HUES48 (cell line): ENCODE data around the gene TSPOAP1.

Source experiments
- H3K27ac ChIP-seq: one replicate; pipeline ENCODE4 v1.7.0; 2013; ENCODE audit warnings: low read depth, low read length, inconsistent platforms
- H3K27me3 ChIP-seq: 2 replicates; pipeline ENCODE4 v1.6.1; 2013; ENCODE audit warnings: mild to moderate bottlenecking, low read length; ENCODE audit not compliant: control insufficient read depth, insufficient read depth
- H3K36me3 ChIP-seq: 2 replicates; pipeline ENCODE4 v1.6.1; 2013; ENCODE audit warnings: low read length; ENCODE audit not compliant: control insufficient read depth, insufficient read depth
- H3K4me1 ChIP-seq: 2 replicates; pipeline ENCODE4 v1.6.1; 2013; ENCODE audit warnings: mild to moderate bottlenecking, low read length; ENCODE audit not compliant: control insufficient read depth, insufficient read depth
- H3K4me3 ChIP-seq: 2 replicates; pipeline ENCODE4 v1.5.1; 2013; ENCODE audit warnings: mild to moderate bottlenecking, low read depth, low read length
- H3K9ac ChIP-seq: 2 replicates; pipeline ENCODE4 v1.6.1; 2013; ENCODE audit warnings: mild to moderate bottlenecking, low read depth, low read length, moderate library complexity
- H3K9me3 ChIP-seq: 2 replicates; pipeline ENCODE4 v1.6.1; 2013; ENCODE audit warnings: low read length; ENCODE audit not compliant: control insufficient read depth, insufficient read depth

TSPOAP1 gene

DNA sequence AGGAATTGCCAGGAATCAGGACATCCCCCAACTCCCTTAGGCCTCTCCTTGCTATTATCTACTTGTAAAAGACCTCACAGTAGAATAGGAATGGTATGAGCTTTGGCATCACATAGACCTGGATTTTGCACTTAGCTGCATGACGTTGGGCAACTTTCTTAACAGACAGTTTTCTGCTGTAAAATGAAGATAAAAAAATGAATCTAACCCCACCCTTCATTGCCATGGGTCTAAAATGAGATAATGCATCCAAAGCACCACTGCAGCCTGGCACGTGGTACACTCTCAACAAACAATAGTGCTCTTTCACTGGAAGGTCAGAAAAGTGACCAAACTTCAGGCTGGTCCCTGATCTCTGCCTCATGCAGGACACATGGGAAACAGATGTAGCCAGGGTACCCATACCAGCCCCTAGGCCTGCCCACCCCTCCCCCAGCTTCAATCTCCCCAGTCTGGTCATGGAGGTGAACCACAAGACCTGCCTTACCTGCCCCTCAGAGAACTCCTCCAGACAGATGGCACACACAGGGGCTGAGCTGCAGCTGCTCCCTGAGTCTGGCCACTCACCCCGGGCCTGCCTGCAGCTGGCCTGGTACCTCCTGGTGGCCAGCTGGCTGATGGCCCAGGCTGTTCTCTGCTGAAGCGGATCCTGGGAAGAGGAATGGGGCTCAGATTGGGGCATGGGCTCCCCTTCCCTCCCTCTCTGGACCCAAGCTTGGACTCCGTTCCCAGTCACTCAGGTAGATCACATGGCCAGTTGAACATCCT, 31.9 kb upstream of the TSPOAP1 start:
- no peaks in the 10 kb centered on the region for H3K36me3 ChIP-seq
- no peak overlapping the region for H3K9ac ChIP-seq
- H3K27ac ChIP-seq: no peak overlapping the region
- no peaks in the 10 kb centered on the region for H3K9me3 ChIP-seq
- no peaks in the 10 kb centered on the region for H3K27me3 ChIP-seq
- no peaks in the 10 kb centered on the region; the same call in 1 of the 2 replicates for H3K4me1 ChIP-seq
- H3K4me3 ChIP-seq: no peak overlapping the region

- no peak overlapping the region for H3K9ac ChIP-seq
- no peak overlapping the region for H3K27ac ChIP-seq
- no peaks in the 10 kb centered on the region for H3K36me3 ChIP-seq
- no peaks in the 10 kb centered on the region for H3K9me3 ChIP-seq
- no peaks in the 10 kb centered on the region; the same call in 1 of the 2 replicates for H3K27me3 ChIP-seq
- H3K4me1 ChIP-seq: peaks cover under 1% of the 10 kb centered on the region; the same call in 1 of the 2 replicates
- H3K4me3 ChIP-seq: no peak overlapping the region
Measured at GRCh38 chr17:58358408-58359172, 30.0 kb upstream of the TSPOAP1 start.

DNA sequence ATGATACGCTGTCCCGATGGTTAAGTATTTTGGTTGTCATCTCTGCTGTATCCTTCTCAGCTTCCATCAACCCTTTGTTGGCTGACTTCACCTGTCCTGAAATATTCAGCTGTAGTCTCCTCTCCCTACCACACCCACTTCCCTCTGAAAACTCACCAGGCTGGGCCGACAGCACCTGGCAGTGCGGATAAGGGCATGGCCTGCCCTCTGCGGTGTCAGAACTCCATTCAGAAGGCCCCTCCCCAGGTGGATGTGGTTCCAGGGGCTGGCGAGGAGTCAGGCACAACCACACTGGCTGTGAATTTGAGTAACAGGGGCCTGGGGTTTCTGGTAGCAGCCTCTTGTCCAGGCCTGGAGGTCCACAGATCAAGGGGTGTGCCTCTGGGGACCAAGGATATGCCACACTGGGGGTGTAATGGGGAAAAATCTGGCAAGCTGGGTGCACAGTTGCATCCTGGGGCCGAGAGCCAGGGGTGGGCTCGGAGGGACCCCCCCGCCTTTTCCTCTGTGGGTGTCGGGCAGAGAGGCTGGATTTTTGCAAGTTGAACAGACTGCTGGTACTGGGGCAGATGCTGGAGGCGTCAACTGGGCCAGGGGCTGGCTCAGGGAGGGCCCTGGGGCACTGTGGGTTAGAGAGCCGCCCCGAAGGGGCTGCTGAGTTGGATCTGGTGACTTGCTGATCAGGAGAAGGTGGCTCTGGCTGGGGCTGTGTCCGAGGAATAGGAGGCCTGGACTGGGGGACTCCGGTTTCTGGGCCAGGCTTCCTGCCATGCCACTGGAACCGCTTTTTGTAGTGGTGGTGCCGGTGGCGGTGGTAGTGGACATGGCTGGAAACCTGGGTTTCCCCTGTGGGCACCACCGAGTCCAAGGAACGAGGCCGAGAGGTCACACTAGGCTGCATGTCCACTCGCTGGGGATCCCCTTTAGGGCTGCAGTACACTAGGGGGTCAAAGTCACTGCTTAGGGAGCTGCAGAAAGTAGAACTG, 29.0 kb upstream of the TSPOAP1 start:
- Histone ChIP-seq H3K27me3 (no peaks in the 10 kb centered on the region; the same call in 1 of the 2 replicates), H3K36me3 (no peaks in the 10 kb centered on the region), H3K9me3 (no peaks in the 10 kb centered on the region), H3K27ac (no peak overlapping the region), H3K4me1 (peaks cover 7% of the 10 kb centered on the region), H3K4me3 (no peak overlapping the region), H3K9ac (no peak overlapping the region)

DNA sequence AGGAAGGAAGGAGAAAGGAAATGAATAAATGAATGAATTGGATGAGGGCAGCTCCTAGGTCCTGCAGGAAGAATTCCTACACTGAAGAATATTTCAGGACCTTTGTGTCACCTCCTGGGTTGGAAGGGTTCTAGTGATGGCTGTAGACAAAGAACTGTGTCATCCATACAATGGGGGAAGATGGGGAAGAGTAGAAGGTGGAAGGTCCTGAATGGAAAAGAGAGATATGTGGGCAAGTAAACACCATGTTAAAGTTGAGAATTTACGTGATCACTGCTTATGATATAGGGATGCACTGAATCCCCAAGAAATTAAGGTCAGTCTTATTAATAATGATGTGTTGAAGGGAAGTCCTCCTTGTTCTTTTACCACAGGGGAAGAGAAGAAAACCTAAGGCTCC, 27.6 kb upstream of the TSPOAP1 start:
- no peak overlapping the region for H3K9ac ChIP-seq
- H3K4me3 ChIP-seq: no peak overlapping the region
- no peak overlapping the region for H3K27ac ChIP-seq
- H3K36me3 ChIP-seq: no peaks in the 10 kb centered on the region
- H3K4me1 ChIP-seq: peaks cover 7% of the 10 kb centered on the region
- H3K9me3 ChIP-seq: no peaks in the 10 kb centered on the region
- no peaks in the 10 kb centered on the region; the same call in 1 of the 2 replicates for H3K27me3 ChIP-seq

DNA sequence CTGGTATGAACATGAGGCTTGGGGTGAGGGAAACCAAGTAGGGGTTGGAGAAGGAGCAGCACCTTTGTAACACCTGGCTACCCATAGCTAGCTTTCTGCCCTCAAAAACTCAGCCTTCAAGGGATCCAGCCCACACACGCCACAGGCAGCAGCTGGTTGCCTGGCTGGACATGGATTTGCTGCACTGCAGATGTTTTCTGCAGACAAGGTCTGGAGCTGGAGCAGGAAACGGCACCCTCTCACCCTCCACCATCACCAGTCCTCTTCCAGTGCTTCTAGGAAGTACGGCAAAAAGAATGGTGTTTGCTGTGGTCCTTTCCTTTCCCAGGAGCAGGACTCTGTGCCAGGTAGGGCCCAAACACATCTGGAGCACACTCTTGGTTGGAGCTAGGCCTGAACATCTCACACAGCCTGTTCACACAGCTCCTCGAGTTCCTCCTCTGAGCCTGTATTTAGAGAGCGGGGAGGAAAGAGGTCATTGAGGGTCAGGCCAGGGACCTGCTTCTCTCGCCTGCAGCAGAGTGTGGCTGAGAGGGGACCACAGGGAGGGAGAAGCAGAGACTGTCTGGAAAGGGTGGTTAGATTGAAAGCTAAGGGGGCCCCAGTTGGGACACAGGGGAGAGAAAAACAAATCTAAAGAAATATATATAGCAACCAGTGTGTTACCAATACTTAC, 26.1 kb upstream of the TSPOAP1 start:
- no peak overlapping the region for H3K27ac ChIP-seq
- peaks cover 7% of the 10 kb centered on the region for H3K4me1 ChIP-seq
- H3K9me3 ChIP-seq: no peaks in the 10 kb centered on the region
- H3K4me3 ChIP-seq: no peak overlapping the region
- no peaks in the 10 kb centered on the region; the same call in 1 of the 2 replicates for H3K27me3 ChIP-seq
- H3K9ac ChIP-seq: no peak overlapping the region
- peaks cover 6% of the 10 kb centered on the region for H3K36me3 ChIP-seq

DNA sequence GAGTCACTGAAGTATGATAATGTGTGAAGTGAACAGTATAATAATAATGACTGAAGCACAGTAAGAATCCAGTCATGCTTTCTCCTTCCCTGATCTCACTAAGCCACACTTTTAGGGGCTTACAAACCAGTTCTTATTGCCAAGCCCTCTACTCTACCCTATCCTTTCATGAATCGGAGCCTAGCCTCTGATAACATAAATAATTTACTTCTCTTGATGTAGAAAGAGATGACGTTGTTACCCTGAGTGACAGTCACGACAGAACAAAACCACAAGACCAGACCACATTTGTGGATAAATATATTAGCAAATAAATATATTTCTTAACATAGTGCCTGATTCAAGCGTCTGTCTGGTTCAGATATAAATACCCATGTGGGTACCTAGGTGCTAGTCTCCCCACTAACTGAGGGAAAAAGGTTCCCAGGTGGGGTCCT, 24.8 kb upstream of the TSPOAP1 start:
- Histone ChIP-seq H3K36me3 (peaks cover 18% of the 10 kb centered on the region), H3K9ac (no peak overlapping the region), H3K4me3 (peak overlapping the region; percentile 84), H3K27ac (peak overlapping the region; percentile 86), H3K27me3 (no peaks in the 10 kb centered on the region; the same call in 1 of the 2 replicates), H3K9me3 (no peaks in the 10 kb centered on the region), H3K4me1 (peaks cover 7% of the 10 kb centered on the region)

DNA sequence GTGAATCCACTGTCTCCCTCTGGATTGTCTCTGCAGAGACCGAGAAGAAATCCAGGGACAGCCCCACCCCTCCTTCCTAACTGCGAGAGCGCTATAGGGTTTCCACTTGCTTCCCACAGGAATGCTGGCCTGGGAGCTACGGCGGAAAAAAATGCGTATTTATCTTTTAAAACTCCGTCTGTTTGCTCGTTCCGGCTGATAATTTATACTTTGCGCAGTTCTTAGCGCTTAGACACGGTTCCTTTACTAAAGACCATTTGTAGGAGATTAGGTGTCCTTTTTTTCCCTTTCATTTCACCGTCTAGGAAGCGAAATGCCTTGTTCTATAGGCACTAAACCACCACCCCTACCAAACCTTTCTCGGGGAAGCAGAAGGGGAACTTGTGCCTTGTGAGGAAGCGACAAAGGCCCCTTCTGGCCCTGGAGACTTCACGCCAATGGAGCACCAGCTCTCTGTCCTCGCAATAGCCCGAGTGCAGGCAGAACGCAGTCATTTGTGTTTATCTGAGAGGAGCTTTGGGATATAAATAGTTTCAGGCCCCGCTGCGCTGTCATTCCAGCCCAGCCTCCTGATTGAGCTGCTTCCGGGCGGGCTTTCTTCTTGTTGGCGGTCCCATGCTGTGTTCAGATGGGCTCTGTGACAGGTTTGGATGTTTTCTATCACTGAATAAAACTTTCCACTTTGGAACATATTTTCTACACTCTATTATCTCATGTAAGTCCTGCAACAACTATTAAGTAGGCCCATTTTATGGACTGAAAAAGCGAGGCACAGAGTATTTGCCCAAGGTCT, 24.2 kb upstream of the TSPOAP1 start:
- H3K27ac ChIP-seq: peak overlapping the region; percentile 86
- peaks cover 7% of the 10 kb centered on the region for H3K4me1 ChIP-seq
- peak overlapping the region; percentile 66 for H3K9ac ChIP-seq
- peak overlapping the region; percentile 84 for H3K4me3 ChIP-seq
- H3K9me3 ChIP-seq: no peaks in the 10 kb centered on the region
- H3K36me3 ChIP-seq: peaks cover 25% of the 10 kb centered on the region
- H3K27me3 ChIP-seq: no peaks in the 10 kb centered on the region; the same call in 1 of the 2 replicates

DNA sequence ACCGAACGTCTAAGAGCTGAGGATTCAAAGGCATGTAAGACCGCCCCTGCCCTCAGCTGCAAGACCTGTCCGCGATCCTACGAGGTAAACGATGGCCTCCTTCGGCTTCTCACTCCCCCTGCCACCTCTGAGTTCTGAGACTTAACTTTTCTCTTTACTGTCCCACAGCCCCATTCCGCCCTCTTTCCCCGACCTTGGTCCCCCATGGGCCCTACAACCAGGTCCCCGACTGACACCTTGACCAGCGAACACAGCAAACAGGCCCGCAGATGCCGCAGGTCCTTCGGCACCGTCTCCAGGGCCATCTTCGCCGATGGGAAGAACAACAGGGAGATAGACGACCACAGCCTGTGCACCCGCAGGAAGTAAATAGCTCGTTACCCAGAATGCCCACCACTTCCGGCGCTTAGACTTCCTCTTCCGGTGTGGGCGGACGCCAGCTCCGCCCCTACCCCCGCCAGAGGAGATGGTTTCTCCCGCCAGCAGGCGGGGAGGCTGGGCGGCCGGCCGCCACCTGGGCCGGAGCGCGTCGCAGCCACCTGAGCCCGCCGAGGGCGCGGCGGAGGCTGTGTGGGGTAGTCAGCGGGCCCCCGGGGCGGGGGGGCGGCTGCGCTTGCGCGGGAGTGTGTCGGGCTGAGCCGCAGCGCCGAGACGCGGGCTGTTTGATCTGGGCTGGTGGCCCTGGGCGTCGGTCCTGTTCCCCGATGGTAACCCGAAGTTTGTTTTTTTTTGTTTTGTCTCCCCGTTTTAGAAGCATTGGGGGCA, 23.4 kb upstream of the TSPOAP1 start, which contains the start of gene SUPT4H1:
TSS of gene SUPT4H1 (minus strand) at position 371 of the 765 bp plus-strand sequence. CDS start at position 305, 66 bp downstream.
- Histone ChIP-seq H3K36me3 (peaks cover 32% of the 10 kb centered on the region), H3K9me3 (no peaks in the 10 kb centered on the region), H3K4me1 (peaks cover 7% of the 10 kb centered on the region), H3K4me3 (peak within 1 kb of the TSS; percentile 84), H3K27me3 (no peaks in the 10 kb centered on the region; the same call in 1 of the 2 replicates), H3K9ac (peak within 1 kb of the TSS; percentile 69), H3K27ac (peak within 1 kb of the TSS; percentile 86)

GRCh38 chr17:58351182-58351581, 22.6 kb upstream of the TSPOAP1 start:
- Histone ChIP-seq H3K9ac (peak overlapping the region; percentile 69), H3K4me1 (peaks cover 7% of the 10 kb centered on the region), H3K9me3 (no peaks in the 10 kb centered on the region), H3K27me3 (no peaks in the 10 kb centered on the region; the same call in 1 of the 2 replicates), H3K4me3 (peak overlapping the region; percentile 84), H3K27ac (peak overlapping the region; percentile 86), H3K36me3 (peaks cover 41% of the 10 kb centered on the region)
